ENCODE results near the gene YARS1.

YARS1 gene

GRCh38 chr1:32860566-32860965 lies 43.4 kb upstream of the YARS1 start:
- no peak for TF ChIP-seq YY1 (IDR thresholded peaks at IDR 0.05; ENCODE audit: insufficient read depth, insufficient read length)
- no peak for TF ChIP-seq ZNF274 (IDR thresholded peaks at IDR 0.05; ENCODE audit: low read depth, low read length)
- TF ChIP-seq SUZ12 (IDR thresholded peaks at IDR 0.05; ENCODE audit: extremely low read depth, insufficient read depth, insufficient read length): no peak
- Histone ChIP-seq H3K9me3 (ENCODE audit: insufficient read depth, low read length) (no peaks in the 10 kb centered on the region), H3K9ac (ENCODE audit: insufficient read length, low read depth) (no peak overlapping the region), H3K27me3 (ENCODE audit: insufficient read depth, insufficient read length) (no peaks in the 10 kb centered on the region), H3K36me3 (ENCODE audit: insufficient read depth, insufficient read length, low read length) (peaks cover 48% of the 10 kb centered on the region), H3K4me3 (ENCODE audit: insufficient read length, low read depth) (no peak overlapping the region), H3K4me1 (ENCODE audit: insufficient read depth, insufficient read length) (no peaks in the 10 kb centered on the region)
- DNase-seq (ENCODE audit: low read depth, low spot score): no peak

DNA sequence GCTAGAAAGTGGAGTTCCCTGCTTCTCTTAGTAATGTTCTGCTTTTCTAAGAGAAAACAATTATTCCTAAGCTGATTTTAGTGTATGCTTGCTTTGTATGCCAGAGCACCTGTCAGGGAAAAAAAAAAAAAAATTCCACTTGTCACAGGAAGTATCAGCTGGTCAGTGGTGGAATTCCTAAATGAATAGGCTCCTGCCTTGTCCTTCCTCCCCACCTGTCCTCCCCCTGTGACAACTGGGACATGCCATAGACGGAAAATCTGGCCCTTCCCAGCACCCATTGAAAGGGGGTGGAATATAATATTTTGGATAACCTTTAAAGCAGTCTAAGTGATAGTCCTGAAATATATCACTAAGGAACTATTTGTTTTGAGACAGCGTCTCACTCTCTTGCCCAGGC lies 42.8 kb upstream of the YARS1 start:
- Histone ChIP-seq H3K36me3 (ENCODE audit: insufficient read depth, insufficient read length, low read length) (peaks cover 54% of the 10 kb centered on the region), H3K27me3 (ENCODE audit: insufficient read depth, insufficient read length) (no peaks in the 10 kb centered on the region), H3K4me3 (ENCODE audit: insufficient read length, low read depth) (no peak overlapping the region), H3K9me3 (ENCODE audit: insufficient read depth, low read length) (no peaks in the 10 kb centered on the region), H3K4me1 (ENCODE audit: insufficient read depth, insufficient read length) (no peaks in the 10 kb centered on the region), H3K9ac (ENCODE audit: insufficient read length, low read depth) (no peak overlapping the region)
- TF ChIP-seq SUZ12 (IDR thresholded peaks at IDR 0.05; ENCODE audit: extremely low read depth, insufficient read depth, insufficient read length) (no peak), ZNF274 (IDR thresholded peaks at IDR 0.05; ENCODE audit: low read depth, low read length) (no peak), YY1 (IDR thresholded peaks at IDR 0.05; ENCODE audit: insufficient read depth, insufficient read length) (no peak)
- no peak for DNase-seq (ENCODE audit: low read depth, low spot score)

GRCh38 chr1:32858791-32859190 lies 41.6 kb upstream of the YARS1 start:
- H3K4me3 ChIP-seq (ENCODE audit: insufficient read length, low read depth): no peak overlapping the region
- H3K9me3 ChIP-seq (ENCODE audit: insufficient read depth, low read length): no peaks in the 10 kb centered on the region
- peaks cover 55% of the 10 kb centered on the region for H3K36me3 ChIP-seq (ENCODE audit: insufficient read depth, insufficient read length, low read length)
- H3K4me1 ChIP-seq (ENCODE audit: insufficient read depth, insufficient read length): no peaks in the 10 kb centered on the region
- TF ChIP-seq YY1 (IDR thresholded peaks at IDR 0.05; ENCODE audit: insufficient read depth, insufficient read length): no peak
- no peak for TF ChIP-seq SUZ12 (IDR thresholded peaks at IDR 0.05; ENCODE audit: extremely low read depth, insufficient read depth, insufficient read length)
- TF ChIP-seq ZNF274 (IDR thresholded peaks at IDR 0.05; ENCODE audit: low read depth, low read length): no peak
- DNase-seq (ENCODE audit: low read depth, low spot score): no peak
- no peak overlapping the region for H3K9ac ChIP-seq (ENCODE audit: insufficient read length, low read depth)
- no peaks in the 10 kb centered on the region for H3K27me3 ChIP-seq (ENCODE audit: insufficient read depth, insufficient read length)

DNA sequence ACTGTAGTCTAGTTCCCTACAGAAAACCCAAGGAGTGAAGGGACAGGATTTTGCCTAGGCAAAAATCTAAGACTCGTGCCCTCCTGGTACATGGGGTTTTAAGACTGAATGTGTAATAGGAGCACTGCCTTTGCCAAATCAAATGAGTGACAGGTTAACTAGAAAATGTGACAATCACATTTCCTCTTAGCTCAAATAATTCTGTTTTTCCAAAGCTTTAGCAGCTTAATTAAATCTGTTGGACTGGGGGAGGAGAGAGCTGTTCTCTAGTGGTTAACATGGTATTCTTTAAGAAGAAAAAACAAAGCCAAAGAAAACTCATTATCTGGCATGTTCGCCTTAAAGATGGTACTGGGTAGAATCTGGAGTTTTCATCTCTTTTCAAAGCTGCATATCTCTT lies 41.0 kb upstream of the YARS1 start:
- Histone ChIP-seq H3K27me3 (ENCODE audit: insufficient read depth, insufficient read length) (no peaks in the 10 kb centered on the region), H3K36me3 (ENCODE audit: insufficient read depth, insufficient read length, low read length) (peaks cover 56% of the 10 kb centered on the region), H3K4me1 (ENCODE audit: insufficient read depth, insufficient read length) (no peaks in the 10 kb centered on the region), H3K9ac (ENCODE audit: insufficient read length, low read depth) (no peak overlapping the region), H3K9me3 (ENCODE audit: insufficient read depth, low read length) (no peaks in the 10 kb centered on the region), H3K4me3 (ENCODE audit: insufficient read length, low read depth) (no peak overlapping the region)
- DNase-seq (ENCODE audit: low read depth, low spot score): no peak
- TF ChIP-seq YY1 (IDR thresholded peaks at IDR 0.05; ENCODE audit: insufficient read depth, insufficient read length): no peak
- no peak for TF ChIP-seq ZNF274 (IDR thresholded peaks at IDR 0.05; ENCODE audit: low read depth, low read length)
- TF ChIP-seq SUZ12 (IDR thresholded peaks at IDR 0.05; ENCODE audit: extremely low read depth, insufficient read depth, insufficient read length): no peak

- Histone ChIP-seq H3K36me3 (ENCODE audit: insufficient read depth, insufficient read length, low read length) (peaks cover 51% of the 10 kb centered on the region), H3K9ac (ENCODE audit: insufficient read length, low read depth) (no peak overlapping the region), H3K4me3 (ENCODE audit: insufficient read length, low read depth) (no peak overlapping the region), H3K27me3 (ENCODE audit: insufficient read depth, insufficient read length) (no peaks in the 10 kb centered on the region), H3K9me3 (ENCODE audit: insufficient read depth, low read length) (no peaks in the 10 kb centered on the region), H3K4me1 (ENCODE audit: insufficient read depth, insufficient read length) (no peaks in the 10 kb centered on the region)
- TF ChIP-seq ZNF274 (IDR thresholded peaks at IDR 0.05; ENCODE audit: low read depth, low read length): no peak
- no peak for TF ChIP-seq YY1 (IDR thresholded peaks at IDR 0.05; ENCODE audit: insufficient read depth, insufficient read length)
- TF ChIP-seq SUZ12 (IDR thresholded peaks at IDR 0.05; ENCODE audit: extremely low read depth, insufficient read depth, insufficient read length): no peak
- DNase-seq (ENCODE audit: low read depth, low spot score): no peak
Observed at GRCh38 chr1:32855861-32856617, 38.9 kb upstream of the YARS1 start.

DNA sequence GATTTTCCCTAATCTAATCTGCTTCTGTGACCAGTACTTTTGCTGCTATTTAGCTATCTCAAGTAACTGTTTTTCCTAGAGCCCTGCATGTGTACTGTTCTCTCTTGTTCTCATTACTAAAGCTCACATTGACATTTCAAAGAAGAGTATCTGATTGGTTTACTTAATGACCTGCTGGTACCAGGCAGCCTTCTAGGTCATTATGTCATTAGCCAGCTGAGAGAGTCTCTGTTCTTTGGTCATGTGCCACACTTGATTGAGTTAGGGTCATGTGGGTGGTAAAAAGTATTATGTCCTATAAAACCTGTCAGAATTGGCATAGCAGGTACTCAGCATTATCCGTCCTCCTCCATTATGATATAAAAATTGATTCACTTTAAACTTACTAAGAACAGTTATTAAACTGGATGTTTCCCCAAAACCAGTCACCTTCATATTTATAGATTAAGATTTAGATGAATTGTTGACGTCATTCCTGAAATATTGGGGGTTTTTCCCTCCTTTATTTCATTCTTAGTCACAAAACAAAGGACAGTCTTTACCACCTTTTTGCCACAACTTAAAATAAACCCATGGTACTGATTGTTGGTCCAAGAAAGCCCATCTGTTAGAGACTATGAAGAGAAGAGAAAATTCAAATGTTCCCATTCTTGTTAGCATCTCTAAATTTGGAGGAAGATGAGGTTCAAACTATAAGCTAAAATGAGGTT lies 31.4 kb upstream of the YARS1 start:
- H3K27me3 ChIP-seq (ENCODE audit: insufficient read depth, insufficient read length): no peaks in the 10 kb centered on the region
- no peak for TF ChIP-seq SUZ12 (IDR thresholded peaks at IDR 0.05; ENCODE audit: extremely low read depth, insufficient read depth, insufficient read length)
- no peak for TF ChIP-seq ZNF274 (IDR thresholded peaks at IDR 0.05; ENCODE audit: low read depth, low read length)
- H3K36me3 ChIP-seq (ENCODE audit: insufficient read depth, insufficient read length, low read length): peaks cover 24% of the 10 kb centered on the region
- H3K4me1 ChIP-seq (ENCODE audit: insufficient read depth, insufficient read length): no peaks in the 10 kb centered on the region
- no peak overlapping the region for H3K9ac ChIP-seq (ENCODE audit: insufficient read length, low read depth)
- H3K9me3 ChIP-seq (ENCODE audit: insufficient read depth, low read length): no peaks in the 10 kb centered on the region
- DNase-seq (ENCODE audit: low read depth, low spot score): no peak
- H3K4me3 ChIP-seq (ENCODE audit: insufficient read length, low read depth): no peak overlapping the region

GRCh38 chr1:32831878-32832277 lies 14.7 kb upstream of the YARS1 start:
- Histone ChIP-seq H3K4me3 (ENCODE audit: insufficient read length, low read depth) (no peak overlapping the region), H3K9me3 (ENCODE audit: insufficient read depth, low read length) (no peaks in the 10 kb centered on the region), H3K36me3 (ENCODE audit: insufficient read depth, insufficient read length, low read length) (peaks cover 89% of the 10 kb centered on the region), H3K9ac (ENCODE audit: insufficient read length, low read depth) (no peak overlapping the region), H3K27me3 (ENCODE audit: insufficient read depth, insufficient read length) (no peaks in the 10 kb centered on the region), H3K4me1 (ENCODE audit: insufficient read depth, insufficient read length) (no peaks in the 10 kb centered on the region)
- TF ChIP-seq YY1 (IDR thresholded peaks at IDR 0.05; ENCODE audit: insufficient read depth, insufficient read length) (no peak), SUZ12 (IDR thresholded peaks at IDR 0.05; ENCODE audit: extremely low read depth, insufficient read depth, insufficient read length) (no peak), ZNF274 (IDR thresholded peaks at IDR 0.05; ENCODE audit: low read depth, low read length) (no peak)
- no peak for DNase-seq (ENCODE audit: low read depth, low spot score)
